Smooth muscle cell (in vitro differentiated cells): ENCODE measurements around the gene LAMB4. TPM values are rescaled to one million over a fixed set of nuclear protein-coding genes. Genes with fewer than 3 reads are reported as not detected.

Experiments
- DNase-seq: peaks from one replicate; lab custom pipeline; 2025; ENCODE audit not compliant: unreplicated experiment; lab: John Stamatoyannopoulos, UW
- H2AFZ ChIP-seq: fragments of 200-600 bp; sonication (generic); 2 replicates; pipeline ENCODE4 v1.6.0; 2016; ENCODE audit warnings: antibody characterized with exemption, low read depth, mild to moderate bottlenecking
- H3F3A ChIP-seq: fragments of 200-600 bp; sonication (generic); 2 replicates; pipeline ENCODE4 v1.6.0; 2017; ENCODE audit warnings: antibody characterized with exemption, low read depth
- H3K27ac ChIP-seq: fragments of 200-600 bp; sonication (generic); 2 replicates; pipeline ENCODE4 v1.5.1; 2016; ENCODE audit warnings: low read depth, mild to moderate bottlenecking
- H3K27me3 ChIP-seq: fragments of 200-600 bp; sonication (generic); 2 replicates; pipeline ENCODE4 v1.6.1; 2016; ENCODE audit warnings: low read depth, mild to moderate bottlenecking
- H3K36me3 ChIP-seq: fragments of 200-600 bp; sonication (generic); 2 replicates; pipeline ENCODE4 v1.5.1; 2016; ENCODE audit warnings: low read depth
- H3K4me1 ChIP-seq: fragments of 200-600 bp; sonication (generic); 2 replicates; pipeline ENCODE4 v1.5.1; 2016; ENCODE audit warnings: low read depth
- H3K4me2 ChIP-seq: fragments of 200-600 bp; sonication (generic); 2 replicates; pipeline ENCODE4 v1.6.0; 2016; ENCODE audit warnings: mild to moderate bottlenecking
- H3K4me3 ChIP-seq: fragments of 200-600 bp; sonication (generic); 2 replicates; pipeline ENCODE4 v1.5.1; 2016; ENCODE audit warnings: mild to moderate bottlenecking
- H3K79me2 ChIP-seq: fragments of 200-600 bp; sonication (generic); 2 replicates; pipeline ENCODE4 v1.6.0; 2016; ENCODE audit warnings: low read depth, mild to moderate bottlenecking
- H3K9ac ChIP-seq: fragments of 200-600 bp; sonication (generic); 2 replicates; pipeline ENCODE4 v1.6.0; 2016; ENCODE audit warnings: low read depth
- H3K9me3 ChIP-seq: fragments of 200-600 bp; sonication (generic); replicated peaks from 2 replicates; pipeline ENCODE4 v1.5.1; 2016; ENCODE audit warnings: low read depth
- H4K20me1 ChIP-seq: fragments of 200-600 bp; sonication (generic); 2 replicates; pipeline ENCODE4 v1.6.0; 2016; ENCODE audit warnings: low read depth
- CTCF ChIP-seq: fragments of 200-600 bp; sonication (generic); IDR thresholded peaks from 2 replicates; pipeline ENCODE4 v1.5.1; 2017; ENCODE audit warnings: borderline replicate concordance, mild to moderate bottlenecking, antibody characterized with exemption; ENCODE audit not compliant: insufficient read depth, poor library complexity, severe bottlenecking
- WGBS: methylation state at CpG from one replicate; pipeline ENCODE4 v1.1.7; 2016; ENCODE audit warnings: low lambda C conversion rate; 5-methylcytosine and 5-hydroxymethylcytosine counted together
- polyA plus RNA-seq: library from polyadenylated mRNA; unstranded; fragments of >200 nt; fragmentation: Nextera tagmentation; extraction: Ambion mirVana; gene quantifications from 2 replicates; pipeline ENCODE4 v1.2.1, GENCODE V29; 2016
- total RNA-seq: library from RNA; depleted of rRNA; stranded (reverse); fragments of >200 nt; gene quantifications from 2 replicates; pipeline ENCODE4 v1.2.3, GENCODE V29; 2014

Gene LAMB4
- total and polyA plus RNA-seq, 2 experiments from 2014 or later, result 0.06 to 0.67 TPM

- H3K4me3 ChIP-seq, result no peak overlapping the region
- no peaks in the 10 kb centered on the region for H3K9me3 ChIP-seq
- H3K4me2 ChIP-seq, result no peak overlapping the region
- H3K79me2 ChIP-seq, result no peaks in the 10 kb centered on the region
- peaks cover 13% of the 10 kb centered on the region for H3K4me1 ChIP-seq
- peak overlapping the region; percentile 21 for H3K27ac ChIP-seq
- H4K20me1 ChIP-seq, result no peaks in the 10 kb centered on the region
- no peaks in the 10 kb centered on the region for H3F3A ChIP-seq
- H3K36me3 ChIP-seq, result no peaks in the 10 kb centered on the region
- no peaks in the 10 kb centered on the region for H3K27me3 ChIP-seq
- 76% methylated on average over 13 of the region's 13 CpGs for WGBS
- no peak for DNase-seq
- no peak overlapping the region for H3K9ac ChIP-seq
- H2AFZ ChIP-seq, result peak overlapping the region; percentile 11
- TF ChIP-seq CTCF, result no peak
Observed at GRCh38 chr7:108132551-108133265, 2.5 kb upstream of the LAMB4 start.

- Histone ChIP-seq H2AFZ (peak overlapping the region; percentile 19), H3K4me1 (peaks cover 13% of the 10 kb centered on the region), H3F3A (no peaks in the 10 kb centered on the region), H3K4me3 (no peak overlapping the region), H3K27me3 (no peaks in the 10 kb centered on the region), H3K27ac (no peak overlapping the region), H3K9me3 (no peaks in the 10 kb centered on the region), H3K9ac (no peak overlapping the region), H3K79me2 (no peaks in the 10 kb centered on the region), H4K20me1 (no peaks in the 10 kb centered on the region), H3K36me3 (no peaks in the 10 kb centered on the region), H3K4me2 (no peak overlapping the region)
- no peak for TF ChIP-seq CTCF
- DNase-seq, result no peak
- WGBS, result 93% methylated on average over 7 of the region's 7 CpGs
Observed at GRCh38 chr7:108129018-108129965, 869 bp downstream of the LAMB4 start.

- H3K27me3 ChIP-seq, result no peaks in the 10 kb centered on the region
- DNase-seq, result no peak
- H3K9ac ChIP-seq, result no peak overlapping the region
- no peak for TF ChIP-seq CTCF
- H3F3A ChIP-seq, result no peaks in the 10 kb centered on the region
- H3K4me2 ChIP-seq, result no peak overlapping the region
- H4K20me1 ChIP-seq, result no peaks in the 10 kb centered on the region
- no peak overlapping the region for H2AFZ ChIP-seq
- no peaks in the 10 kb centered on the region for H3K36me3 ChIP-seq
- 98% methylated on average over 3 of the region's 3 CpGs for WGBS
- no peak overlapping the region for H3K27ac ChIP-seq
- H3K4me3 ChIP-seq, result no peak overlapping the region
- no peaks in the 10 kb centered on the region for H3K79me2 ChIP-seq
- no peaks in the 10 kb centered on the region for H3K9me3 ChIP-seq
- H3K4me1 ChIP-seq, result peaks cover 13% of the 10 kb centered on the region
Observed at GRCh38 chr7:108128514-108128913, 1.6 kb downstream of the LAMB4 start.
